ENCODE results near the gene TBC1D5. TPM values are rescaled to one million over a fixed set of nuclear protein-coding genes. Genes with fewer than 3 reads are reported as not detected.

The TBC1D5 gene
- total and polyA plus RNA-seq, 2 of the 8 experiments (the other 6 are each of a cell fraction or from before 2014, with no cell fraction given): 11.0 to 22.9 TPM

DNA sequence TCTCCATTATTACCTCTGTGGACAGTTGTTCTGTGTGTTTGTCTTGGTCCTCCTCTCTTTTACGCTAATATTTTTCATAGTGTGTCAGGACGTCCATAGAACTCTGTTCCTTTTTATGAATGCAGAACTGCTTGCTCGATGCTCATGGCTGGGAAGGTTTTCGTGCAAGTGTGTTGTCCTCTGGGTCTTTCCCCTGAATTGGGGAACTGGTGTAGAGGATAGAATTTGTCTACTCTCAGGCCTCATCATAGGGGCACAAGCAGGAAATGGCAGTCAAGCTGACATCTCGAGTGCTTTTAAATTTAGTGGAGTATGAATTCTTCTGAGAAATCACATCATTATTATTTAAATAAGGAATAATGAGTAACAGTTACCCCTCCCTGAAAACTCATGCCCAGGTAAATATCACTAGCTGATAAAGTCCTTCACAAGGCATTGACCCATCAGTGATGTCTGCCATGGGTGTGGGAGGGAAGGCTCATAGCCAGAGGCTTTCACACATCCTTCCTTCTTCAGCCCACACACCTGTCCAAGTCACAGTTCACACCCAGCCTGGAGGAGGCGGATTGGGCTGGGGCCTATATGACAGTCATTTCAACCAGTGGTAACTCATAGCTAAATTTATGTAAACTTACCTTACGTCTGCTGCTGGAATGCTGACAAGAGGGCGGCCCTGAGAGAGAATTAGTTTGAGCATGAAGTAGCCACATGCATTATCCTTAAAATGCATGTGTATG, 631.6 kb downstream of the TBC1D5 start:
- no peak overlapping the region for H3K27ac ChIP-seq (ENCODE audit: low read depth, low read length)
- no peaks in the 10 kb centered on the region for H3K36me3 ChIP-seq (ENCODE audit: control insufficient read depth in 2 of 4, insufficient read depth in 4 of 4, low read length in 3 of 4)
- H3K9me3 ChIP-seq (ENCODE audit: insufficient read depth in 2 of 2, low read depth in 1 of 2, low read length in 1 of 2): no peaks in the 10 kb centered on the region
- no peak overlapping the region for H2BK12ac ChIP-seq (ENCODE audit: low read depth, low read length)
- no peaks in the 10 kb centered on the region for H3K23me2 ChIP-seq (ENCODE audit: low read depth, low read length)
- no peak overlapping the region for H4K91ac ChIP-seq (replicated peaks; ENCODE audit: insufficient read length, low read length)
- no peaks in the 10 kb centered on the region for H3K27me3 ChIP-seq (replicated peaks in 1 of 4; ENCODE audit: control insufficient read depth in 3 of 4, extremely low read depth in 1 of 4, insufficient read depth in 3 of 4, low read length in 3 of 4)
- no peak overlapping the region for H4K8ac ChIP-seq (ENCODE audit: extremely low read depth, insufficient read depth, low read length)
- H3K4me3 ChIP-seq (ENCODE audit: extremely low read depth in 1 of 4, insufficient read depth in 2 of 4, low read depth in 3 of 4, low read length in 4 of 4): no peak overlapping the region
- peak overlapping the region; percentile 78; the same call in 1 of the 2 replicates for H3K18ac ChIP-seq (ENCODE audit: extremely low read depth, low read length)
- H3K56ac ChIP-seq (replicated peaks; ENCODE audit: insufficient read length, low read depth, low read length): no peak overlapping the region
- no peak overlapping the region for H3K23ac ChIP-seq (ENCODE audit: insufficient read length)
- no peak overlapping the region for H2BK120ac ChIP-seq (replicated peaks; ENCODE audit: low read depth, low read length)
- no peaks in the 10 kb centered on the region for H3K79me2 ChIP-seq (ENCODE audit: control insufficient read depth in 1 of 2, insufficient read depth in 2 of 2, low read length in 2 of 2)
- no peak overlapping the region for H3K4me2 ChIP-seq (ENCODE audit: insufficient read depth in 1 of 2, low read depth in 2 of 2, low read length in 2 of 2)
- WGBS, 2 experiments (ENCODE audit: extremely low coverage in 1 of 2, insufficient coverage in 1 of 2, insufficient read length in 1 of 2, insufficient replicate concordance in 2 of 2, low coverage in 1 of 2, low lambda C conversion rate in 2 of 2, missing lambda C conversion rate in 1 of 2): 82% methylated on average over 8 of the region's 8 CpGs; no CpG with 5 or more reads in 1 of the 2 experiments
- H2BK20ac ChIP-seq (ENCODE audit: low read length): no peak overlapping the region
- H3K4me1 ChIP-seq (replicated peaks in 1 of 4; ENCODE audit: control insufficient read depth in 3 of 4, insufficient read depth in 4 of 4, low read length in 3 of 4): no peaks in the 10 kb centered on the region
- H2BK15ac ChIP-seq (ENCODE audit: low read length): no peak overlapping the region
- H3K4ac ChIP-seq (replicated peaks; ENCODE audit: insufficient read length, low read depth, low read length): no peak overlapping the region
- no peak for TF ChIP-seq NANOG (IDR thresholded peaks at IDR 0.05; ENCODE audit: insufficient read depth, low read depth, low read length, poor library complexity, severe bottlenecking)
- no peak overlapping the region for H3K9ac ChIP-seq (replicated peaks in 1 of 4; ENCODE audit: extremely low read depth in 1 of 4, low read depth in 3 of 4, low read length in 3 of 4)
- no peak overlapping the region for H2BK5ac ChIP-seq (ENCODE audit: low read depth, low read length)
- FAIRE-seq (no peak), DNase-seq (ENCODE audit: low read depth in 1 of 2, low spot score in 2 of 2) (peak in 1 of 2 experiments; percentile 23)
- H4K20me1 ChIP-seq (replicated peaks in 1 of 2; ENCODE audit: control insufficient read depth in 1 of 2, insufficient read depth in 2 of 2, low read length in 2 of 2): no peaks in the 10 kb centered on the region
- no peak overlapping the region for H2AFZ ChIP-seq (ENCODE audit: low read length)
- ChIA-PET POLR2A (ENCODE audit: partially characterized antibody) (no interaction called here), CTCF (ENCODE audit: partially characterized antibody) (interaction anchor here (0.6 kb wide), 1 partner anchor 1184 kb away, joined by 3 read pairs; no protein-coding TSS in a partner anchor)
- H4K5ac ChIP-seq (ENCODE audit: insufficient read length, low read depth, low read length): no peak overlapping the region
- no peaks in the 10 kb centered on the region for H3K79me1 ChIP-seq (ENCODE audit: low read depth, low read length)
- H3K14ac ChIP-seq (ENCODE audit: insufficient read length): no peak overlapping the region
- no peak overlapping the region for H2AK5ac ChIP-seq (ENCODE audit: low read depth, low read length)

Small RNA genes lying within 50 kb of the gene (small RNA-seq; reads per million reads assigned to genes)
- gene AC104451.1 (ENCODE audit: insufficient read depth) (not detected), gene RNU7-10P (ENCODE audit: insufficient read depth) (not detected)
